ENCODE results near the gene AFAP1L1. TPM values are rescaled to one million over a fixed set of nuclear protein-coding genes. Genes with fewer than 3 reads are reported as not detected.

AFAP1L1 gene
- total and polyA plus RNA-seq, 2 donors from 2014 or later: 4.8 to 14.8 TPM

DNA sequence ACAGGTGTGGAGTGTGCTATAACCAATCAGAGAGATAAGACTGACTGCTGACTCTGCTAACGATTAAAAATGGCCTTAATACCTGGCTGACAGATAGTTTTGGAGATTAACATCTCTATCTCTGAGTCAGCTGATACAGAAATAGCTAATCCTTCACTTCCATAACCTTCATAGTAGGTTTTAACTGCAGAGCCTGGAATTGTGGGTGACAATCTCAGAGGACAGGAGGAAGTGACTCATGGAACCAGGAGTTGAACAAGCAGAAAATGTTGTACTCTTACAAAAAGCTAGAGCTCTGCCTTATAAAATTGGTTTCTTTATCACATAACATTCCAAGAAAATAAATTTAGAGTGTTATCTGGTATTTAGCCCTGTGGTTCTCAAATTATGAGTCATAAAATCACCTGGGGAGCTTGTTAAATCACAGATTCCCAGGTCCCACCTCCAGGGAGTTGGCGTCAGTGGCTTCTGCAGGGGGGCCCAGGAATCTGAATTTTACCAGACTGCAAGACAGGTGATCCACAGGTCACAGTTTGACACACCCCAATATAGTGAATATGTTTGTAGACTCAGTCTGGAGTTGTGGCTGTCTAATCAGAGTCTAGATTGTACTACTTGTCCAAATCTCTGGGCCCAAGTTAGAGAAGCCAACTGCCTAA is 44.4 kb upstream of the AFAP1L1 start:
- FAIRE-seq (no peak), DNase-seq (no peak)
- H3K9ac ChIP-seq (ENCODE audit: low read length in 3 of 3): no peak overlapping the region
- no peaks in the 10 kb centered on the region for H3K27me3 ChIP-seq (ENCODE audit: control insufficient read depth, insufficient read depth, low read length)
- TF ChIP-seq, protein P1, sequence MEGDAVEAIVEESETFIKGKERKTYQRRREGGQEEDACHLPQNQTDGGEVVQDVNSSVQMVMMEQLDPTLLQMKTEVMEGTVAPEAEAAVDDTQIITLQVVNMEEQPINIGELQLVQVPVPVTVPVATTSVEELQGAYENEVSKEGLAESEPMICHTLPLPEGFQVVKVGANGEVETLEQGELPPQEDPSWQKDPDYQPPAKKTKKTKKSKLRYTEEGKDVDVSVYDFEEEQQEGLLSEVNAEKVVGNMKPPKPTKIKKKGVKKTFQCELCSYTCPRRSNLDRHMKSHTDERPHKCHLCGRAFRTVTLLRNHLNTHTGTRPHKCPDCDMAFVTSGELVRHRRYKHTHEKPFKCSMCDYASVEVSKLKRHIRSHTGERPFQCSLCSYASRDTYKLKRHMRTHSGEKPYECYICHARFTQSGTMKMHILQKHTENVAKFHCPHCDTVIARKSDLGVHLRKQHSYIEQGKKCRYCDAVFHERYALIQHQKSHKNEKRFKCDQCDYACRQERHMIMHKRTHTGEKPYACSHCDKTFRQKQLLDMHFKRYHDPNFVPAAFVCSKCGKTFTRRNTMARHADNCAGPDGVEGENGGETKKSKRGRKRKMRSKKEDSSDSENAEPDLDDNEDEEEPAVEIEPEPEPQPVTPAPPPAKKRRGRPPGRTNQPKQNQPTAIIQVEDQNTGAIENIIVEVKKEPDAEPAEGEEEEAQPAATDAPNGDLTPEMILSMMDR (IDR thresholded peaks at IDR 0.05; ENCODE audit: borderline replicate concordance, extremely low read depth, insufficient read depth): no peak
- H3K4me1 ChIP-seq (ENCODE audit: control insufficient read depth in 2 of 3, insufficient read depth in 2 of 3, low read depth in 1 of 3, low read length in 3 of 3): peaks cover 0 to 2% (median 0%) of the 10 kb centered on the region in 3 donors
- H3K4me3 ChIP-seq (ENCODE audit: low read length in 3 of 3): no peak overlapping the region
- no peak overlapping the region for H3K27ac ChIP-seq (ENCODE audit: low read depth in 2 of 2, low read length in 2 of 2)
- intact Hi-C loops (cut with DNase I): no loop called here
- H3K9me3 ChIP-seq (ENCODE audit: control insufficient read depth in 2 of 3, insufficient read depth in 1 of 3, low read length in 3 of 3): no peaks in the 10 kb centered on the region
- H3K36me3 ChIP-seq (ENCODE audit: control insufficient read depth in 2 of 3, insufficient read depth in 3 of 3, low read length in 3 of 3): no peaks in the 10 kb centered on the region

DNA sequence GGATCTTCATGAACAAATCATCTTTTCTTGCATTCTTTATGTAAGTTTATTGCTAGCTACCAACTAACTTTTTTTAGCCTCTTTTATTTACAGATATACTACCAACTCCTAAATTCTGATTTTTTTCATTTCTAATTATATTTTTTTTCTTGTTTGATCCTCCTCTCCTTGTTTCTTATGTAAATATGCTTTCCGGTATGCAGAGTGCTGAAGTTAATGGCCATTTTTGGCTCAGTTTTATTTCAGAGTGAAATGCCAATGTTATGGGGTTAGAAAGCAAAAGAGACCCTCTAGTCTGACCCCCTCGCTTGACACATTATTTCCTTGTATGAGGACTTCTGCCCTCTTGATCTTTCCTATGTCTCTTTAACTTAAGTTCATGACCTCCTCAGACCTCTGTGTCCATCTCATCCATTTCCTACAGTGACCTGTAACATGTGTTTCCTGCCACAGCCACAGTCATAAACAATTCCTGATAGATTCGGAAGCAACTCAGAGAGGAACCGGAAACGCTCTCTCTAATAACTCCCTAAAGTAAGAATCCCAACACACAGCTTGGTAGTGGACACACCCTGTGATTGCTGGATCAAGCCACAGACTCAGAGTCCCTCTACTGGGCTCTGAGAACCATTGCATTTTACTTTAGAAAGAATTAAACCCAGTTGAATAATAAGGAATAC is 42.9 kb upstream of the AFAP1L1 start:
- Histone ChIP-seq H3K9me3 (ENCODE audit: control insufficient read depth in 2 of 3, insufficient read depth in 1 of 3, low read length in 3 of 3) (no peaks in the 10 kb centered on the region), H3K36me3 (ENCODE audit: control insufficient read depth in 2 of 3, insufficient read depth in 3 of 3, low read length in 3 of 3) (peaks cover 0 to 3% (median 1%) of the 10 kb centered on the region in 3 donors), H3K4me1 (ENCODE audit: control insufficient read depth in 2 of 3, insufficient read depth in 2 of 3, low read depth in 1 of 3, low read length in 3 of 3) (peaks cover 0 to 2% (median 0%) of the 10 kb centered on the region in 3 donors), H3K27me3 (ENCODE audit: control insufficient read depth, insufficient read depth, low read length) (no peaks in the 10 kb centered on the region), H3K27ac (ENCODE audit: low read depth in 2 of 2, low read length in 2 of 2) (no peak overlapping the region), H3K4me3 (ENCODE audit: low read length in 3 of 3) (no peak overlapping the region), H3K9ac (ENCODE audit: low read length in 3 of 3) (no peak overlapping the region)
- TF ChIP-seq, protein P1 (IDR thresholded peaks at IDR 0.05; ENCODE audit: borderline replicate concordance, extremely low read depth, insufficient read depth): peak; percentile 58
- DNase-seq (peak in 3 of 5 donors; percentile 18 to 77 (median 46)), FAIRE-seq (peak; percentile 94)
- intact Hi-C loops (cut with DNase I): no loop called here

DNA sequence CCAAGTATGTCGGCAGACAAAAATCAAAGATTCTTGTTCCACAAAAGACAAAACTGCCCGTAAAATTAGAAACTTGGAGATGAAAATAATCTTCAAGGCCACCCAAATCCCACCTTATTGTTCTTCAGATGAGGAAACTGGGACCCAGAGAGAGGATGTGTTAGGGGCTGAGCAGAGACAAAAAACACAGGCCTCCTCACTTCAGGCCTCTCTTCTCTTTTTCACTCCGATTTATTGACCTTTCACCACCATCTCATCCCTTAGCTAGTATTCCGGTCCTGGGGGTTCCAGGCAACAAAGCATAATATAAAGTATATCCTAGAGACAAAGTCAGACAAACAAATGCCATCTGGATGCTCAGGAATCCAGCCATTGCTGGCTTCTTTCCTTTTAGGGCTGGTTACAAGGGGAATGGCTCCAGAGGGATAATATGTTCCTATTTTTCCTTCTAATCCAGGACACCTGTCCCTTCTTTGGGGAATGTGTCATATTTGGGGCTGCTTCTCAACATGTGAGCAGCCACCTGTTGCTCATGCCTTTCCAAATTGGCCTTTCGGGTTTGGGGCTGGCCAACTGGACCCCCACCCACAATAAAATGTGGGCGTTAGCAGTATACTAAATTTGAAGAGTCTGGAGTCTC is 42.2 kb upstream of the AFAP1L1 start:
- Histone ChIP-seq H3K4me3 (ENCODE audit: low read length in 3 of 3) (no peak overlapping the region), H3K4me1 (ENCODE audit: control insufficient read depth in 2 of 3, insufficient read depth in 2 of 3, low read depth in 1 of 3, low read length in 3 of 3) (peaks cover 0 to 2% (median 0%) of the 10 kb centered on the region in 3 donors), H3K27ac (ENCODE audit: low read depth in 2 of 2, low read length in 2 of 2) (no peak overlapping the region), H3K27me3 (ENCODE audit: control insufficient read depth, insufficient read depth, low read length) (no peaks in the 10 kb centered on the region), H3K9me3 (ENCODE audit: control insufficient read depth in 2 of 3, insufficient read depth in 1 of 3, low read length in 3 of 3) (no peaks in the 10 kb centered on the region), H3K9ac (ENCODE audit: low read length in 3 of 3) (no peak overlapping the region), H3K36me3 (ENCODE audit: control insufficient read depth in 2 of 3, insufficient read depth in 3 of 3, low read length in 3 of 3) (peaks cover 0 to 5% (median 4%) of the 10 kb centered on the region in 3 donors)
- DNase-seq: no peak
- intact Hi-C loops (cut with DNase I): no loop called here
- no peak for FAIRE-seq
- TF ChIP-seq, protein P1 (IDR thresholded peaks at IDR 0.05; ENCODE audit: borderline replicate concordance, extremely low read depth, insufficient read depth): no peak

All from kidney (tissue), 14 donors.